Measurements from ENCODE around the gene TAB3. TPM values are rescaled to one million over a fixed set of nuclear protein-coding genes. Genes with fewer than 3 reads are reported as not detected.
A peak's percentile ranks its signal among the peaks of the same experiment; 100 is the strongest.

TAB3 gene
- polyA plus RNA-seq, 3 donors = 4.4 to 11.8 (median 5.4) TPM

DNA sequence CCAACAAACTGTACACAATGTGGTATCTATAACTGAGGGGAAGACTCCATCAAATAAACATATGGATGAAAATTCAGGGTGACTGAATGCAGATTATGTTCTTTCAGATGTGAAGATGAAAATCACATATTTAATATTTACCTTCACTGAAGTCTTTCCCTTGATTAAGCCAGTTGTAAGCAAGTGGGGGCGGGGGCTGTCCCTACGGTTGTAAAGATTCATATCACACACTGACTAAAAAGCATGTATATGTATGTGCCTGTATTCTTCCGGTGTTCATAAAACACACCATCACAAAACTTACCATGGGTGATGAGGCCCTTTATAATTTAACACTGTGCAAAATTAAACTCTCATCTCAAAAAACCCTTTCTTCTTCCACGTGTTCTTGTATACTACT lies 1.3 kb downstream of the TAB3 start:
- peaks cover 12% of the 10 kb centered on the region for H4K20me1 ChIP-seq (ENCODE audit: insufficient read depth, low read length)
- H3K4me1 Mint-ChIP-seq = peaks cover 21% of the 10 kb centered on the region
- peak overlapping the region in 1 of 3 experiments; percentile 89 for H3K4me3 ChIP-seq (replicated peaks in 1 of 3; ENCODE audit: low read depth in 2 of 3, low read length in 3 of 3)
- H3K4me3 Mint-ChIP-seq = peak overlapping the region; percentile 85
- no peak overlapping the region for H3K9ac ChIP-seq (ENCODE audit: insufficient read depth, low read length, poor library complexity, severe bottlenecking)
- H3K27me3 Mint-ChIP-seq (ENCODE audit: low read depth in 3 of 3) = peaks cover 0 to 12% (median 2%) of the 10 kb centered on the region in 3 donors
- intact Hi-C loops (cut with micrococcal nuclease) = no loop called here
- peaks cover 4 to 14% of the 10 kb centered on the region in 2 donors for H3K4me1 ChIP-seq (ENCODE audit: control insufficient read depth in 1 of 2, insufficient read depth in 2 of 2, low read length in 2 of 2)
- H3K27me3 ChIP-seq (ENCODE audit: control insufficient read depth in 2 of 2, insufficient read depth in 2 of 2, low read length in 2 of 2) = no peaks in the 10 kb centered on the region
- H3K27ac Mint-ChIP-seq = no peak overlapping the region
- no peak for DNase-seq
- H3K9me3 ChIP-seq (replicated peaks in 1 of 2; ENCODE audit: control insufficient read depth in 1 of 2, insufficient read depth in 1 of 2, low read length in 2 of 2) = no peaks in the 10 kb centered on the region
- peaks cover 44% of the 10 kb centered on the region for H3K79me2 ChIP-seq (ENCODE audit: insufficient read depth, low read length)
- WGBS (ENCODE audit: insufficient coverage) = no CpG with 5 or more reads among the region's 4 CpGs
- peak overlapping the region; percentile 78 for H3K4me2 ChIP-seq (replicated peaks; ENCODE audit: extremely low read depth, low read length, poor library complexity, severe bottlenecking)
- H3K27ac ChIP-seq (ENCODE audit: low read depth in 1 of 2, low read length in 2 of 2) = no peak overlapping the region
- TF ChIP-seq, protein P1, sequence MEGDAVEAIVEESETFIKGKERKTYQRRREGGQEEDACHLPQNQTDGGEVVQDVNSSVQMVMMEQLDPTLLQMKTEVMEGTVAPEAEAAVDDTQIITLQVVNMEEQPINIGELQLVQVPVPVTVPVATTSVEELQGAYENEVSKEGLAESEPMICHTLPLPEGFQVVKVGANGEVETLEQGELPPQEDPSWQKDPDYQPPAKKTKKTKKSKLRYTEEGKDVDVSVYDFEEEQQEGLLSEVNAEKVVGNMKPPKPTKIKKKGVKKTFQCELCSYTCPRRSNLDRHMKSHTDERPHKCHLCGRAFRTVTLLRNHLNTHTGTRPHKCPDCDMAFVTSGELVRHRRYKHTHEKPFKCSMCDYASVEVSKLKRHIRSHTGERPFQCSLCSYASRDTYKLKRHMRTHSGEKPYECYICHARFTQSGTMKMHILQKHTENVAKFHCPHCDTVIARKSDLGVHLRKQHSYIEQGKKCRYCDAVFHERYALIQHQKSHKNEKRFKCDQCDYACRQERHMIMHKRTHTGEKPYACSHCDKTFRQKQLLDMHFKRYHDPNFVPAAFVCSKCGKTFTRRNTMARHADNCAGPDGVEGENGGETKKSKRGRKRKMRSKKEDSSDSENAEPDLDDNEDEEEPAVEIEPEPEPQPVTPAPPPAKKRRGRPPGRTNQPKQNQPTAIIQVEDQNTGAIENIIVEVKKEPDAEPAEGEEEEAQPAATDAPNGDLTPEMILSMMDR (IDR thresholded peaks at IDR 0.05) = no peak
- H2AFZ ChIP-seq (ENCODE audit: insufficient read depth, low read depth, low read length, poor library complexity, severe bottlenecking) = no peak overlapping the region
- no peaks in the 10 kb centered on the region for H3K36me3 ChIP-seq (replicated peaks in 1 of 2; ENCODE audit: control insufficient read depth in 1 of 2, insufficient read depth in 2 of 2, low read length in 2 of 2)
- peaks cover 0 to 12% (median 0%) of the 10 kb centered on the region in 7 donors for H3K9me3 Mint-ChIP-seq
- peaks cover 0 to 2% of the 10 kb centered on the region in 2 donors for H3K36me3 Mint-ChIP-seq

DNA sequence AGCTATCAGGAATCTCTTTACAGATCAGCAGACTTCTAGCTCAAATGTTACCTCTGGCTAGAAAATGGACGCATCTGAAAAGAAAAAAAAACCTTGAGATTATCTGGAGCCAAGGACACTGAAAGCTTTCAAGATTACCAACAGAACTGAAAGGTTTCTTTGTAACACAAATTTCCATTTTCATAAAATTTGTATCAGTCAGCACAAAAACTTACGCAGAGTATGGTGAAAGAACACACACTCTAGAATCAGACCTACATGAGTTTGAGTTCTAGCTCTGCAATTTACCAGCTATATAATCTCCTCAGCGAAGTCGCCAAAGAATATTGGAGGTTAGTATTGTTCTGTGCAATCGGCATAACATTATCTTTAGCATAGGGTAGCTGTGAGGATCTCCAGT lies 1.8 kb downstream of the TAB3 start:
- H3K9me3 Mint-ChIP-seq = peaks cover 0 to 12% (median 0%) of the 10 kb centered on the region in 7 donors
- H3K4me3 Mint-ChIP-seq = no peak overlapping the region
- H3K27ac Mint-ChIP-seq = no peak overlapping the region
- no peak overlapping the region for H3K9ac ChIP-seq (ENCODE audit: insufficient read depth, low read length, poor library complexity, severe bottlenecking)
- H3K27me3 Mint-ChIP-seq (ENCODE audit: low read depth in 3 of 3) = peaks cover 0 to 12% (median 2%) of the 10 kb centered on the region in 3 donors
- TF ChIP-seq, protein P1 (IDR thresholded peaks at IDR 0.05) = no peak
- DNase-seq = no peak
- no CpG with 5 or more reads among the region's 5 CpGs for WGBS (ENCODE audit: insufficient coverage)
- H3K4me1 ChIP-seq (ENCODE audit: control insufficient read depth in 1 of 2, insufficient read depth in 2 of 2, low read length in 2 of 2) = peaks cover 4 to 14% of the 10 kb centered on the region in 2 donors
- H4K20me1 ChIP-seq (ENCODE audit: insufficient read depth, low read length) = peaks cover 12% of the 10 kb centered on the region
- no peak overlapping the region for H3K4me2 ChIP-seq (replicated peaks; ENCODE audit: extremely low read depth, low read length, poor library complexity, severe bottlenecking)
- no peak overlapping the region for H2AFZ ChIP-seq (ENCODE audit: insufficient read depth, low read depth, low read length, poor library complexity, severe bottlenecking)
- peaks cover 21% of the 10 kb centered on the region for H3K4me1 Mint-ChIP-seq
- no peaks in the 10 kb centered on the region for H3K9me3 ChIP-seq (replicated peaks in 1 of 2; ENCODE audit: control insufficient read depth in 1 of 2, insufficient read depth in 1 of 2, low read length in 2 of 2)
- H3K4me3 ChIP-seq (replicated peaks in 1 of 3; ENCODE audit: low read depth in 2 of 3, low read length in 3 of 3) = no peak overlapping the region
- intact Hi-C loops (cut with micrococcal nuclease) = no loop called here
- H3K79me2 ChIP-seq (ENCODE audit: insufficient read depth, low read length) = peaks cover 49% of the 10 kb centered on the region
- H3K36me3 ChIP-seq (replicated peaks in 1 of 2; ENCODE audit: control insufficient read depth in 1 of 2, insufficient read depth in 2 of 2, low read length in 2 of 2) = no peaks in the 10 kb centered on the region
- H3K27me3 ChIP-seq (ENCODE audit: control insufficient read depth in 2 of 2, insufficient read depth in 2 of 2, low read length in 2 of 2) = no peaks in the 10 kb centered on the region
- H3K36me3 Mint-ChIP-seq = peaks cover 0 to 2% of the 10 kb centered on the region in 2 donors
- no peak overlapping the region for H3K27ac ChIP-seq (ENCODE audit: low read depth in 1 of 2, low read length in 2 of 2)
